GM21515 (cell line): ENCODE measurements around the gene BCLAF1.

Experiments used
- ATAC-seq: cut with Tn5 transposase; IDR thresholded peaks from one replicate; pipeline ENCODE4 v1.9.1; 2021; ENCODE audit not compliant: unreplicated experiment

Gene BCLAF1

GRCh38 chr6:136208783-136209182 is 80.9 kb downstream of the BCLAF1 start:
- ATAC-seq = no peak
